Endothelial cell (in vitro differentiated cells): ENCODE measurements around the gene GTF3A. TPM values are rescaled to one million over a fixed set of nuclear protein-coding genes. Genes with fewer than 3 reads are reported as not detected.

Source experiments
- DNase-seq: peaks from one replicate; pipeline ENCODE4 v3.0.0; 2021; ENCODE audit warnings: low spot score
- H3K27ac Mint-ChIP-seq: one replicate; pipeline ENCODE4 v1.8.0; 2021; ENCODE audit warnings: mixed read lengths, inconsistent platforms; ENCODE audit not compliant: unreplicated experiment
- H3K27me3 Mint-ChIP-seq: one replicate; pipeline ENCODE4 v1.8.0; 2021; ENCODE audit warnings: mild to moderate bottlenecking, moderate library complexity, mixed read lengths, inconsistent platforms; ENCODE audit not compliant: unreplicated experiment
- H3K36me3 Mint-ChIP-seq: one replicate; pipeline ENCODE4 v1.8.0; 2021; ENCODE audit warnings: mild to moderate bottlenecking, low read depth, mixed read lengths, inconsistent platforms; ENCODE audit not compliant: unreplicated experiment
- H3K4me1 Mint-ChIP-seq: one replicate; pipeline ENCODE4 v1.8.0; 2021; ENCODE audit warnings: mild to moderate bottlenecking, mixed read lengths, inconsistent platforms; ENCODE audit not compliant: unreplicated experiment
- H3K4me3 Mint-ChIP-seq: one replicate; pipeline ENCODE4 v1.8.0; 2021; ENCODE audit warnings: mild to moderate bottlenecking, mixed read lengths, inconsistent platforms; ENCODE audit not compliant: unreplicated experiment
- H3K9me3 Mint-ChIP-seq: one replicate; pipeline ENCODE4 v1.8.0; 2021; ENCODE audit warnings: mixed read lengths, inconsistent platforms; ENCODE audit not compliant: unreplicated experiment
- total RNA-seq: library from RNA; stranded (reverse); fragmentation: NEBNext Ultra II Directional; extraction: Animal tissue kit (Norgen Biotek cat#: 25700); gene quantifications from one replicate; pipeline ENCODE4 v1.2.1, GENCODE V29; 2021; ENCODE audit not compliant: unreplicated experiment
- TF ChIP-seq, protein P1 (sequence below): fragments of 200-600 bp; sonication (generic); IDR thresholded peaks from one replicate; pipeline ENCODE4 v1.5.0; 2021; ENCODE audit warnings: antibody characterized with exemption; ENCODE audit not compliant: unreplicated experiment

Gene GTF3A
- total RNA-seq, 1 donor from 2014 or later: 73.6 TPM

DNA sequence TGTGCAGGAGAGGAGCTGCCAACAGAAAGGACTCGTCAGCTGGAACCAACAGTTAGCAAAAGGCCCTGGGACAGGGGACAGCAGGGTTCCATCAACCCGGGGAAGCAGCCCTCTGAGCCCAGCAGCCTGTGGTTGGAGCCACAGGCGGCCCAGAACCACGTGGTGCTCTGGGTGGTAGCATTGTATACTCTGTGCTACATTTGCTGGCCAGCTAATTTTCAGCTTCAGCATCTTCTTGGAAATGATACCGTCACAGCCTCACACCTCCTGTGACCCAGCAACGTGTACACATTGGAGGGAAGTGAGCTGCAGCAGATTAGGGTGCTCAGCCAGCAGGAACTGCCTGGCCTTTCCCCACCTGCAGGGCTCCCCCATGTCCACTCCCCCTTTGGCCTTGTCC lies 39.1 kb downstream of the GTF3A start:
- DNase-seq: no peak
- Mint-ChIP-seq H3K4me3 (no peak overlapping the region), H3K9me3 (no peaks in the 10 kb centered on the region), H3K36me3 (no peaks in the 10 kb centered on the region), H3K4me1 (peaks cover 5% of the 10 kb centered on the region), H3K27ac (no peak overlapping the region), H3K27me3 (no peaks in the 10 kb centered on the region)
- TF ChIP-seq, protein P1, sequence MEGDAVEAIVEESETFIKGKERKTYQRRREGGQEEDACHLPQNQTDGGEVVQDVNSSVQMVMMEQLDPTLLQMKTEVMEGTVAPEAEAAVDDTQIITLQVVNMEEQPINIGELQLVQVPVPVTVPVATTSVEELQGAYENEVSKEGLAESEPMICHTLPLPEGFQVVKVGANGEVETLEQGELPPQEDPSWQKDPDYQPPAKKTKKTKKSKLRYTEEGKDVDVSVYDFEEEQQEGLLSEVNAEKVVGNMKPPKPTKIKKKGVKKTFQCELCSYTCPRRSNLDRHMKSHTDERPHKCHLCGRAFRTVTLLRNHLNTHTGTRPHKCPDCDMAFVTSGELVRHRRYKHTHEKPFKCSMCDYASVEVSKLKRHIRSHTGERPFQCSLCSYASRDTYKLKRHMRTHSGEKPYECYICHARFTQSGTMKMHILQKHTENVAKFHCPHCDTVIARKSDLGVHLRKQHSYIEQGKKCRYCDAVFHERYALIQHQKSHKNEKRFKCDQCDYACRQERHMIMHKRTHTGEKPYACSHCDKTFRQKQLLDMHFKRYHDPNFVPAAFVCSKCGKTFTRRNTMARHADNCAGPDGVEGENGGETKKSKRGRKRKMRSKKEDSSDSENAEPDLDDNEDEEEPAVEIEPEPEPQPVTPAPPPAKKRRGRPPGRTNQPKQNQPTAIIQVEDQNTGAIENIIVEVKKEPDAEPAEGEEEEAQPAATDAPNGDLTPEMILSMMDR: no peak

DNA sequence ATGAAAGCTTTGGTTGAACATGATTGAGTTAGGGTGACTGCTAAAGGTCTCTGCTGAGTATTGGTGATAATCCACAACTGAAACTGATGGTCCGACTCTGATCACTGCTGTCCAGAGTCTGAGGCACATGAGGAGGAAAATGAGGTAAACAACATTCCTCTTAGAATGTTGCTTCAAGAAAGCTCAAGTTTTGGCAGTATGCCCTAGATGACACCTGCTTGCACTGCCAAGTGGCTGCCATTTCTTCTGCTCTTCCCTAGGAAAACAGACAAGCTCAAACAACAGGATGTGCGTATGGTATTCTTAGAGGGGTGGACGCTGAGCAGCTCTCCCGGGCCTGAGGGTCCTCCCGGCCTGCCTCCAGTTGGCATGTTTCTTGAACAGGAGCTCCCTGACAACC lies 41.2 kb downstream of the GTF3A start:
- H3K27me3 Mint-ChIP-seq: no peaks in the 10 kb centered on the region
- TF ChIP-seq, protein P1: no peak
- H3K9me3 Mint-ChIP-seq: no peaks in the 10 kb centered on the region
- H3K27ac Mint-ChIP-seq: no peak overlapping the region
- no peaks in the 10 kb centered on the region for H3K36me3 Mint-ChIP-seq
- DNase-seq: no peak
- H3K4me3 Mint-ChIP-seq: no peak overlapping the region
- peaks cover 5% of the 10 kb centered on the region for H3K4me1 Mint-ChIP-seq

DNA sequence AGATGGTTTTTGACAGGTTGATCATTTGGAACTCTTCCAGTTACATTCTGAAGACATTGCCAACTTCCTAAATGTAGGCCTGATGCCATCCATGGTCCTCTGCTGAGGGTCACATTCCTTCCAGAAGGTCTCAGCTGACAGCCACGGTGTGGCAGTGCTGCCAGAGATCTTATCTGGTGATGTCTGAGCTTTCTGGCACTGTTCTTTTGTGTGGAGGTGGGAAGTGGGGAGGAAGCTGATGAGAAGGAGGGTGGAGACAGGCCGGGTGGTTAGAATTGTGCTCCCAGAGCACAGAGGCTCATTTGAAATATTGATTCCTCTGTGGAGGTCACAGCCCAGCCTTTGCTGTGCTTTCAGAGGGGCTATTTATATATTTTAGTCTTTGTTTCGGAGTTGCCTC lies 42.1 kb downstream of the GTF3A start:
- H3K36me3 Mint-ChIP-seq: no peaks in the 10 kb centered on the region
- H3K9me3 Mint-ChIP-seq: no peaks in the 10 kb centered on the region
- peaks cover 5% of the 10 kb centered on the region for H3K4me1 Mint-ChIP-seq
- TF ChIP-seq, protein P1: no peak
- no peak overlapping the region for H3K27ac Mint-ChIP-seq
- no peak overlapping the region for H3K4me3 Mint-ChIP-seq
- no peaks in the 10 kb centered on the region for H3K27me3 Mint-ChIP-seq
- no peak for DNase-seq

DNA sequence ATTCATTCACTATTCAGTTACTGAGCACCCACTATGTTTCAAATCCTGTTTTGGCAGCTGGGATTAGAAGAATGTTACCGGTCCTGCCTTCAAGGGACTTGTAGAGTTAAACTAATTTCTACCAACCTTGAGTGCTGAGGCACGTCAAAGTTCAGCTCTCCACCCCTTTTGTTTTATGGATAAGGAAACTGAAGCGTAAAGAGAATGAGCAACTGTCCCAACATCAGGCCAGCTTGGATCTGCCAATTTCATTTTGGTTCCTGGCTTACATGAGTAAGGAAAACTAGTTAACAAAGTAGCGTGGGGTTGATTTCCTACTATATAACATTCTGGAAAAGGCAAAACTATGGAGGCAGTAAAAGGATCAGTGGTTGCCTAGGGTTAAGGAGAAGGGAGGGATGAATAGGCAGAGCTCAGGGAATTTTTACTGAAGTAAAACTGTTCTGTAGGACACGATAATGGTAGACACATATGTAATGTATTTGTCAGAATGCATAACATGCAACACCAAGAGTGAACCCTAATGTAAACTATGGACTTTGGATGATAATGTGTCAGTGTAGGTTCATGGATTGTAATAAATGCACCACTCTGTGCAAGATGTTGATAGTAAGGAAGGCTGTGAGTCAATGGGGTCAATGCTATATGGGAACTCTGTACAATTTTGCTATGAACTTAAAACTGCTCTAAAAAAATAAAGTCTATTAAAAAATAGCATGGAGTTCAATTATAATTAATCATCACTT lies 45.8 kb downstream of the GTF3A start:
- H3K27ac Mint-ChIP-seq: no peak overlapping the region
- no peaks in the 10 kb centered on the region for H3K36me3 Mint-ChIP-seq
- H3K4me1 Mint-ChIP-seq: peaks cover 5% of the 10 kb centered on the region
- H3K4me3 Mint-ChIP-seq: no peak overlapping the region
- DNase-seq: no peak
- H3K9me3 Mint-ChIP-seq: no peaks in the 10 kb centered on the region
- no peaks in the 10 kb centered on the region for H3K27me3 Mint-ChIP-seq
- TF ChIP-seq, protein P1: no peak

DNA sequence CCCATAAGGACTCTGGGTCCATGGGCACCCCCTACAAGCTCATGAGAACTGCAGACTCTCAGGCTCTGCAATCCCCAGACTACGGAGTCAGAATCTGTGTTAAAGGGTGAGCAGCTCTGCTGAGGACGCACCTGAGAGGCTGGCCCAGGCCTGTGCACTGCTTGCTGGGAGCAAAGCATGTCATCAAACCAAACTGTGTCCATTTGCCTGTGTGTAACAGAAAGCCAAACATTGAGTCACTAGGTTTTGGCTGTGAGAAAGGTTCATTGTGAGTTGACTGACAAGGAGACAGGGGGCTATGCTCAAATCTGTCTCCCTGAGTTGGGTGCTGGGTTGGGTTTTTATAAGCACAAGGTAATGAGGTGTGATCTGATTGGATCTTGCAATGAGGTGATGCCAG lies 48.0 kb downstream of the GTF3A start:
- Mint-ChIP-seq H3K4me3 (no peak overlapping the region), H3K9me3 (no peaks in the 10 kb centered on the region), H3K36me3 (no peaks in the 10 kb centered on the region), H3K4me1 (peaks cover 4% of the 10 kb centered on the region), H3K27me3 (no peaks in the 10 kb centered on the region), H3K27ac (no peak overlapping the region)
- DNase-seq: no peak
- TF ChIP-seq, protein P1: no peak
